ENCODE measurements around the gene C17orf67. TPM values are rescaled to one million over a fixed set of nuclear protein-coding genes. Genes with fewer than 3 reads are reported as not detected.

C17orf67 gene
- total and polyA plus RNA-seq, 5 donors from 2014 or later = 1.5 to 6.2 (median 2.2) TPM

DNA sequence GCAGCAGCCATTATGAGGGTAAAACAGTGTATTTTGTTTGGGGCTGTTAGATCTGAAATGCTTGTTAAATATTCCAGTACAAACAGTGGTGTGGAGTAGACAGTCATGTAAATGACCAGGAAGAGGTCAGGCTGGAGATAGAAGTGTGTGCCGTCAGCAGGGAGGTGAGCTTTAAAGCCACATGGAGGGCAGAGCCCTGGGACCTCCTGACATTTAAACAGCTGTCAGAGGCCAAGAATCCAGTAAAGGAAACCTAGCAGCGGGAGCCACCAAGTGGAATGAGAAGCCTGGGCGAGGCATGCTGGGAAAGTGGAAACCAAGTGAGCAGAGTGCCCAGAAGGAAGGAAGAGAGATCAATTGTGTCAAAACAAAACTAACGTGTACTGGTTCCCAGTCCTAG lies 26.8 kb downstream of the C17orf67 start:
- no peak overlapping the region for H3K27ac ChIP-seq (ENCODE audit: insufficient read depth, low read length, poor library complexity, severe bottlenecking)
- DNase-seq (no peak), ATAC-seq (ENCODE audit: low read depth in 2 of 2) (no peak)
- H3K9me3 ChIP-seq (ENCODE audit: control insufficient read depth in 2 of 2, low read length in 2 of 2) = no peaks in the 10 kb centered on the region
- H3K4me3 ChIP-seq (ENCODE audit: low read depth, low read length) = no peak overlapping the region
- no peaks in the 10 kb centered on the region for H3K27me3 Mint-ChIP-seq
- no peak overlapping the region for H3K27ac Mint-ChIP-seq
- H3K9me3 Mint-ChIP-seq = no peaks in the 10 kb centered on the region
- H3K4me1 ChIP-seq (ENCODE audit: control insufficient read depth, insufficient read depth, low read length, poor library complexity, severe bottlenecking) = no peaks in the 10 kb centered on the region
- peaks cover 19% of the 10 kb centered on the region for H3K36me3 Mint-ChIP-seq
- no peaks in the 10 kb centered on the region for H3K4me1 Mint-ChIP-seq
- H3K4me3 Mint-ChIP-seq = no peak overlapping the region
- no peaks in the 10 kb centered on the region for H3K36me3 ChIP-seq (ENCODE audit: control insufficient read depth, insufficient read depth, low read length)
- H3K27me3 ChIP-seq (ENCODE audit: control insufficient read depth, insufficient read depth, low read length) = no peaks in the 10 kb centered on the region

DNA sequence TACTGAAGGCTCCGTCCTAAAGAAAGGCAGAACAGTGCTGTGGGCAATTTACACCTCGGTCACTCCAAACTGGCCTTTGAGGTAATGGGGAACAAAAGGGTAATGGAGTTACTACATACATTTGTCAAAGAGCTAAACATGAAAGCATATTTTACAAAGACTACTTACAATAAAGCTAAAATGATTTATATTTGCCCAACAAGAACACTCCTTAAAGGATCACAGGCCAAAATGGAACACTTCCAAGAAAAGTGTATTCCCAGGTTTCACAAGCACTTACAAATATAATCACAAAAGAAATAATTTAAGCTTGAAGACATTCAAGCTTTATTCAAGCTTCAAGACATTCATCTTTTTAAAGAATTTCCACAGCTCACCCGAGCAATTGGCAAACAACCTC lies 29.3 kb downstream of the C17orf67 start:
- Histone ChIP-seq H3K36me3 (ENCODE audit: control insufficient read depth, insufficient read depth, low read length) (no peaks in the 10 kb centered on the region), H3K9me3 (ENCODE audit: control insufficient read depth in 2 of 2, low read length in 2 of 2) (no peaks in the 10 kb centered on the region), H3K4me1 (ENCODE audit: control insufficient read depth, insufficient read depth, low read length, poor library complexity, severe bottlenecking) (no peaks in the 10 kb centered on the region), H3K27me3 (ENCODE audit: control insufficient read depth, insufficient read depth, low read length) (no peaks in the 10 kb centered on the region), H3K4me3 (ENCODE audit: low read depth, low read length) (no peak overlapping the region), H3K27ac (ENCODE audit: insufficient read depth, low read length, poor library complexity, severe bottlenecking) (no peak overlapping the region)
- DNase-seq (no peak), ATAC-seq (ENCODE audit: low read depth in 2 of 2) (no peak)
- Mint-ChIP-seq H3K9me3 (no peaks in the 10 kb centered on the region), H3K4me1 (no peaks in the 10 kb centered on the region), H3K4me3 (no peak overlapping the region), H3K27me3 (no peaks in the 10 kb centered on the region), H3K27ac (no peak overlapping the region), H3K36me3 (peaks cover 18% of the 10 kb centered on the region)

DNA sequence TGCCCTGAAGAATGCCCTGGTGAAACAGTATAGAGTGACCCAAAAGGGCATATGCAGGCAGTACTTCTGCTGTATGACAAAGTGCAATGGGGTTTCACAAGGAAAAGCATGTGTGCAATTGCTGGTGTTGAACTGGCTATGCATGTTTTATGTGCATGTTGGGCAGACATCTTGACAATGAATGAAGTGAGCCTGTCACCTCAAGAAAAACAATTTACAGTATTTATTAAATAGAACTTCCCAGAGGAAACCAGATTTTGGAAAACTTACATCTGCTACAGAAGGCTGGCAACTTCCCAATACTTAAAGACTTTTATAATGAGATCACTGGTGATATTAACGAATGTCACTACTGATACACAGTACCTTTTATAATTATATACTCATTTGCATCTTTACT lies 30.6 kb downstream of the C17orf67 start:
- Histone ChIP-seq H3K4me1 (ENCODE audit: control insufficient read depth, insufficient read depth, low read length, poor library complexity, severe bottlenecking) (no peaks in the 10 kb centered on the region), H3K27ac (ENCODE audit: insufficient read depth, low read length, poor library complexity, severe bottlenecking) (no peak overlapping the region), H3K36me3 (ENCODE audit: control insufficient read depth, insufficient read depth, low read length) (no peaks in the 10 kb centered on the region), H3K4me3 (ENCODE audit: low read depth, low read length) (no peak overlapping the region), H3K9me3 (ENCODE audit: control insufficient read depth in 2 of 2, low read length in 2 of 2) (no peaks in the 10 kb centered on the region), H3K27me3 (ENCODE audit: control insufficient read depth, insufficient read depth, low read length) (no peaks in the 10 kb centered on the region)
- DNase-seq = no peak
- ATAC-seq (ENCODE audit: low read depth in 2 of 2) = no peak
- Mint-ChIP-seq H3K4me1 (no peaks in the 10 kb centered on the region), H3K27ac (no peak overlapping the region), H3K9me3 (no peaks in the 10 kb centered on the region), H3K27me3 (no peaks in the 10 kb centered on the region), H3K36me3 (peaks cover 21% of the 10 kb centered on the region), H3K4me3 (no peak overlapping the region)

DNA sequence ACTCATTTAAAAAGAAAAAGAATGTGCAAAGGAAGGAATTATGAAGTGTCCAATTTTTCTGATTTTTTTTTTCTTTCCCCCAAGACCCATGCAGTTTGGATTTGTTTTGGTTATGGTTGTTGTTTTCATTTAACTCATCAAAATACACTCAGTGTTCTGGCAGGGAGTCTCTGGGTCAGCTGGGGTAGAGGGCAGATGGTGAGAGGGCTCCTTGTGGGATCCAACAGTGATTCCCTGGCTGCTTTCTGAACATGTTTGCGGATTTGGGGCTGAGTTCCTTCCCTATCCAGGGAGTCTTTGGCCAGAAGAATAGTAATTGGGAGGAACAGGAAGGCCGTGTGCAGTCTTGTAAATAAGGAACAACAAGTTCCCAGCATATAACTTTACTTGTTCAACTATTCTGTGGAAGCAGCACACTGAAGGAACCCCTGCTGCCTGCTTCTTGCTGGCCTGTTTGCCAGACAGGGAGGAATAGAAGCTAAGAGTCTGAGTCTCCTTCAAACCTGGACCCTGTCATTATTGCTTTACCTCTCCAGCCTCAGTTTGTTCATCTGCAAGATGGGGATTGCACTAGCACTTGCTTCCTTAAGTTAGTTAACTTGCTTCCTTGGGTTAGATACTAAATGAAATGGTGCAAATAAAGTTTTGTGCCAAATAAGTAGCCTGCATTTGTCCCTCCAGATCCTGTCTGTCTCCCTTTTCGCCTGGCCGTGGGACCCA lies 32.1 kb downstream of the C17orf67 start:
- Histone ChIP-seq H3K27me3 (ENCODE audit: control insufficient read depth, insufficient read depth, low read length) (no peaks in the 10 kb centered on the region), H3K4me1 (ENCODE audit: control insufficient read depth, insufficient read depth, low read length, poor library complexity, severe bottlenecking) (no peaks in the 10 kb centered on the region), H3K36me3 (ENCODE audit: control insufficient read depth, insufficient read depth, low read length) (no peaks in the 10 kb centered on the region), H3K9me3 (ENCODE audit: control insufficient read depth in 2 of 2, low read length in 2 of 2) (no peaks in the 10 kb centered on the region), H3K4me3 (ENCODE audit: low read depth, low read length) (no peak overlapping the region), H3K27ac (ENCODE audit: insufficient read depth, low read length, poor library complexity, severe bottlenecking) (no peak overlapping the region)
- H3K4me3 Mint-ChIP-seq = no peak overlapping the region
- H3K36me3 Mint-ChIP-seq = peaks cover 22% of the 10 kb centered on the region
- ATAC-seq (ENCODE audit: low read depth in 2 of 2) (no peak), DNase-seq (no peak)
- no peaks in the 10 kb centered on the region for H3K4me1 Mint-ChIP-seq
- H3K27me3 Mint-ChIP-seq = no peaks in the 10 kb centered on the region
- H3K27ac Mint-ChIP-seq = no peak overlapping the region
- H3K9me3 Mint-ChIP-seq = peaks cover 0 to 2% (median 0%) of the 10 kb centered on the region in 7 donors

DNA sequence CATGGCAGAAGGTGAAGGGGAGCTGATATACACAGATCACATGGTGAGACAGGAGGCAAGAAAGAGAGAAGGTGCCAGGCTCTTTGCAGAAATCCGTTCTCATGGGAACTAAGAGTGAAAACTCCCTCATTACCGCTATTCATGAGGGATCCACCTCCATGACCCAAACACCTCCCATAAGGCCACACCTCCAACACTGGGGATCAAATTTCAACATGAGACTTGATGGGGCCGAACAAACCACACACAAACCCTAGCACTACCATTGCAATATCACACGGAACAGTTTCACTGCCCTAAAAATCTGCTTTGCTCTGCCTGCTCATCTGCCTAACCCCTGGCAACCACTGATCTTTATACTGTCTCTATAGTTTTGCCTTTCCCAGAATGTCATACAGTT lies 34.8 kb downstream of the C17orf67 start:
- no peaks in the 10 kb centered on the region for H3K36me3 ChIP-seq (ENCODE audit: control insufficient read depth, insufficient read depth, low read length)
- H3K4me3 ChIP-seq (ENCODE audit: low read depth, low read length) = no peak overlapping the region
- Mint-ChIP-seq H3K27me3 (no peaks in the 10 kb centered on the region), H3K9me3 (peaks cover 0 to 3% (median 0%) of the 10 kb centered on the region in 7 donors), H3K4me3 (no peak overlapping the region), H3K36me3 (peaks cover 19% of the 10 kb centered on the region), H3K27ac (no peak overlapping the region), H3K4me1 (no peaks in the 10 kb centered on the region)
- no peaks in the 10 kb centered on the region for H3K4me1 ChIP-seq (ENCODE audit: control insufficient read depth, insufficient read depth, low read length, poor library complexity, severe bottlenecking)
- H3K9me3 ChIP-seq (ENCODE audit: control insufficient read depth in 2 of 2, low read length in 2 of 2) = no peaks in the 10 kb centered on the region
- no peaks in the 10 kb centered on the region for H3K27me3 ChIP-seq (ENCODE audit: control insufficient read depth, insufficient read depth, low read length)
- ATAC-seq (ENCODE audit: low read depth in 2 of 2) = no peak
- H3K27ac ChIP-seq (ENCODE audit: insufficient read depth, low read length, poor library complexity, severe bottlenecking) = no peak overlapping the region
- DNase-seq = no peak

DNA sequence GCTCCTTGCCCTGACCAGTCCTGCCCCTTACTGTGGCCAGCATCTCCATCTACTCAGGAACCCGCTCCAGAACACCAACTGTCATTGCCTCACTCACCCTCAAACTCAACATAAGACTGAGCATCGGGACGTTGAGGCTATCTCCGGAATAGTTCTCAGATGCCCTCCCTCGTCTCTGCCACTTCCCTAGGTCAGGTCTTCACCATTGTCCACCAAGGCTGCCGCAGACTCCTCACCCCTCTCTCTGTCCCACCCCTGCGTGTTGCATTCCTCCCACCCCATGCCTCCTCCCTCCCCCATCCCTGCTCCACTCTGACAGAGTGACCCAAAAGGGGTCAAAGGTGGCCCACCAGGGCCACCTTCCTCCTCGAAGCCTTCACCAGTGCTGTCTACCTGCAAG lies 37.2 kb downstream of the C17orf67 start:
- H3K4me3 ChIP-seq (ENCODE audit: low read depth, low read length) = no peak overlapping the region
- no peak overlapping the region for H3K27ac ChIP-seq (ENCODE audit: insufficient read depth, low read length, poor library complexity, severe bottlenecking)
- no peak overlapping the region for H3K27ac Mint-ChIP-seq
- ATAC-seq (ENCODE audit: low read depth in 2 of 2) (no peak), DNase-seq (no peak)
- no peaks in the 10 kb centered on the region for H3K27me3 ChIP-seq (ENCODE audit: control insufficient read depth, insufficient read depth, low read length)
- no peaks in the 10 kb centered on the region for H3K9me3 ChIP-seq (ENCODE audit: control insufficient read depth in 2 of 2, low read length in 2 of 2)
- H3K36me3 ChIP-seq (ENCODE audit: control insufficient read depth, insufficient read depth, low read length) = no peaks in the 10 kb centered on the region
- H3K27me3 Mint-ChIP-seq = no peaks in the 10 kb centered on the region
- no peaks in the 10 kb centered on the region for H3K4me1 ChIP-seq (ENCODE audit: control insufficient read depth, insufficient read depth, low read length, poor library complexity, severe bottlenecking)
- H3K9me3 Mint-ChIP-seq = peaks cover 0 to 6% (median 1%) of the 10 kb centered on the region in 7 donors
- H3K4me3 Mint-ChIP-seq = no peak overlapping the region
- no peaks in the 10 kb centered on the region for H3K4me1 Mint-ChIP-seq
- peaks cover 21% of the 10 kb centered on the region for H3K36me3 Mint-ChIP-seq

DNA sequence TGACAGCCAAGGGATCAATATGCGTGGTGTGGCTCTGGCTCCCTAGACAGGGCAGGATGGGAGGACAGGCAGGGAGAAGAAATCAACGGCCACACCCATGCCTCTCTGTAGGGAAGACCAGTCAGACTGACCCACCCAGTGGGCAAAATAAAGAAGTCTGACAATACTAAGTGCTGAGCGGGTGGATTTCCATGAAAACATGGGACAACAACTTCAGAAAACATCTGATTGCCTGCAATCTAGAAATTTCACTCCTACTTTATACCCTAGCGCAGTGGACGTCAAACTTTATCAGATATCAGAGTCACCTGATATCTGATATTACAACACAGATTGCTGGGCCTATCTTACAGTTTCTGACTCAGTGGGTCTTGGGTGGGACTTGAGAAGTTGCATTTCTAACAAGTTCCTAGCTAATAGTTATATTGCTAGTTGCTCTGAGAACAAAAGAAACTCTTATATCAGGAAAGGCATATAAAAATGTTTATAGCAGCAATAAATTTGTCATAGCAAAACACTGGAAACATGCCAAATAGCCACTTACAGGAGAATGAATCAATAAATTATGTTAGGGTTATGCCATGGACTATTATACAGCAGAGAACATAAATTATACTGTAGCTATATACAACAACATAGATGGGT lies 38.4 kb downstream of the C17orf67 start:
- Histone ChIP-seq H3K9me3 (ENCODE audit: control insufficient read depth in 2 of 2, low read length in 2 of 2) (no peaks in the 10 kb centered on the region), H3K4me1 (ENCODE audit: control insufficient read depth, insufficient read depth, low read length, poor library complexity, severe bottlenecking) (no peaks in the 10 kb centered on the region), H3K27ac (ENCODE audit: insufficient read depth, low read length, poor library complexity, severe bottlenecking) (no peak overlapping the region), H3K36me3 (ENCODE audit: control insufficient read depth, insufficient read depth, low read length) (no peaks in the 10 kb centered on the region), H3K27me3 (ENCODE audit: control insufficient read depth, insufficient read depth, low read length) (no peaks in the 10 kb centered on the region), H3K4me3 (ENCODE audit: low read depth, low read length) (no peak overlapping the region)
- H3K4me1 Mint-ChIP-seq = no peaks in the 10 kb centered on the region
- H3K9me3 Mint-ChIP-seq = peaks cover 0 to 6% (median 1%) of the 10 kb centered on the region in 7 donors
- no peaks in the 10 kb centered on the region for H3K27me3 Mint-ChIP-seq
- DNase-seq (no peak), ATAC-seq (ENCODE audit: low read depth in 2 of 2) (no peak)
- no peak overlapping the region for H3K27ac Mint-ChIP-seq
- no peak overlapping the region for H3K4me3 Mint-ChIP-seq
- peaks cover 20% of the 10 kb centered on the region for H3K36me3 Mint-ChIP-seq

DNA sequence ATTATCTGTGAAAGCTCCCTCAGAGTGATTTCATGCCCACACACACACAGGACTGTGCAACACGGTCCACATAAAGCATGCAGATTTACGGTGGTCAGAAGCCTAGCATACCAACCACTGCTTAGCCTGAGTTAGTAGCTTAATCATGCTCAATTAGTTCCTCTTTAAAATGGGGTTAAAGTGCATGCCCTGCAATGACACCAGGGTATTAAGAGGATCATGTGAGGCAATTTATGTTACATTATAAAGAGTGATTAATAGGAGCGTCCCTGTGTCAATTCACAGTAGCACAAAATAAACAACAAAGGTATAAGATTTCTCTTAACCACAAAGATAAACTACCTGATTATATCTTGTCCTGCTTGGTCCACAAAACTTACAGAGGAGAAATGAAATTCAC lies 39.8 kb downstream of the C17orf67 start:
- Histone ChIP-seq H3K9me3 (ENCODE audit: control insufficient read depth in 2 of 2, low read length in 2 of 2) (no peaks in the 10 kb centered on the region), H3K27me3 (ENCODE audit: control insufficient read depth, insufficient read depth, low read length) (no peaks in the 10 kb centered on the region), H3K27ac (ENCODE audit: insufficient read depth, low read length, poor library complexity, severe bottlenecking) (no peak overlapping the region), H3K36me3 (ENCODE audit: control insufficient read depth, insufficient read depth, low read length) (no peaks in the 10 kb centered on the region), H3K4me3 (ENCODE audit: low read depth, low read length) (no peak overlapping the region), H3K4me1 (ENCODE audit: control insufficient read depth, insufficient read depth, low read length, poor library complexity, severe bottlenecking) (no peaks in the 10 kb centered on the region)
- Mint-ChIP-seq H3K36me3 (peaks cover 18% of the 10 kb centered on the region), H3K27ac (no peak overlapping the region), H3K9me3 (peaks cover 0 to 6% (median 1%) of the 10 kb centered on the region in 7 donors), H3K27me3 (no peaks in the 10 kb centered on the region), H3K4me3 (no peak overlapping the region), H3K4me1 (no peaks in the 10 kb centered on the region)
- no peak for ATAC-seq (ENCODE audit: low read depth in 2 of 2)
- DNase-seq = no peak

Measured in CD4-positive, CD25-positive, alpha-beta regulatory T cell (primary cell).